ENCODE results near the gene CASK. TPM values are rescaled to one million over a fixed set of nuclear protein-coding genes. Genes with fewer than 3 reads are reported as not detected.

CASK gene
- total and polyA plus RNA-seq, 9 of the 15 experiments (the other 6 are each of a cell fraction or from before 2014, with no cell fraction given): 1.3 to 7.4 (median 5.2) TPM

GRCh38 chrX:41796577-41796976 lies 126.8 kb downstream of the CASK start (continued):
- no peak for TF ChIP-seq IRF2 (CRISPR knock-in tag; IDR thresholded peaks at IDR 0.05)

GRCh38 chrX:41796046-41796445 lies 127.3 kb downstream of the CASK start:
- Histone ChIP-seq H3K9me1 (ENCODE audit: control insufficient read depth, insufficient read depth, low read length) (no peaks in the 10 kb centered on the region), H3K9me3 (replicated peaks; ENCODE audit: control insufficient read depth, insufficient read depth, low read depth, low read length) (no peaks in the 10 kb centered on the region), H4K20me1 (replicated peaks; ENCODE audit: control insufficient read depth, insufficient read depth, low read length) (no peaks in the 10 kb centered on the region), H2AFZ (ENCODE audit: low read depth, low read length) (no peak overlapping the region), H3K79me2 (ENCODE audit: control insufficient read depth, insufficient read depth, low read length) (no peaks in the 10 kb centered on the region), H3K27me3 (ENCODE audit: control insufficient read depth in 2 of 2, insufficient read depth in 2 of 2, low read length in 2 of 2) (no peaks in the 10 kb centered on the region), H3K9ac (ENCODE audit: insufficient read depth in 1 of 2, low read depth in 2 of 2, low read length in 2 of 2) (no peak overlapping the region), H3K36me3 (ENCODE audit: control insufficient read depth, insufficient read depth, low read length) (no peaks in the 10 kb centered on the region), H3K4me2 (ENCODE audit: insufficient read depth, low read length) (no peak overlapping the region), H3K27ac (ENCODE audit: extremely low read depth, low read depth, low read length) (no peak overlapping the region), H3K4me1 (replicated peaks in 1 of 2; ENCODE audit: control insufficient read depth in 2 of 2, insufficient read depth in 2 of 2, low read length in 2 of 2) (no peaks in the 10 kb centered on the region), H3K4me3 (no peak overlapping the region)
- intact Hi-C loops (cut with micrococcal nuclease): no loop called here
- ChIA-PET CTCF (ENCODE audit: low intra/inter-chr PET ratio) (no interaction called here), POLR2A (no interaction called here)
- WGBS (ENCODE audit: insufficient coverage, low coverage, missing lambda C conversion rate): 0% methylated on average over 1 of the region's 1 CpG
- FAIRE-seq: no peak
- no peak for DNase-seq (ENCODE audit: extremely low read depth in 1 of 4, low spot score in 3 of 4)
- BruUV-seq (replicated peaks): no TSS peak
- no peak for ATAC-seq
- in situ Hi-C loops (cut with MboI): loop anchor here (25.0 kb wide), 1 partner anchor 1766 kb away; no protein-coding TSS in a partner anchor
- TF ChIP-seq ZBTB43 (CRISPR knock-in tag; IDR thresholded peaks at IDR 0.05) (no peak), ZKSCAN1 (IDR thresholded peaks at IDR 0.05; ENCODE audit: low read depth, low read length) (no peak), NONO (IDR thresholded peaks at IDR 0.05; ENCODE audit: low read depth in 2 of 2, low read length in 1 of 2) (no peak), TAF1 (IDR thresholded peaks at IDR 0.05; ENCODE audit: control insufficient read depth, extremely low read depth, insufficient read depth, low read length, severe bottlenecking) (no peak), NFRKB (IDR thresholded peaks at IDR 0.05; ENCODE audit: low read depth) (no peak), ZNF511 (CRISPR knock-in tag; IDR thresholded peaks at IDR 0.05) (no peak), ZNF561 (CRISPR knock-in tag; conservative IDR thresholded peaks at IDR 0.05) (no peak), SIRT6 (IDR thresholded peaks at IDR 0.05; ENCODE audit: low read depth, low read length) (no peak), SRSF7 (optimal IDR thresholded peaks at IDR 0.05; ENCODE audit: low read depth, low read length) (no peak), ZBTB8A (IDR thresholded peaks at IDR 0.05; ENCODE audit: partially characterized antibody) (no peak), CBFA2T3 (IDR thresholded peaks at IDR 0.05) (no peak), ZNF699 (CRISPR knock-in tag; IDR thresholded peaks at IDR 0.05; ENCODE audit: insufficient replicate concordance) (no peak), HDAC1 (IDR thresholded peaks at IDR 0.05) (no peak), BCL6 (CRISPR knock-in tag; IDR thresholded peaks at IDR 0.05) (no peak), HNRNPLL (IDR thresholded peaks at IDR 0.05; ENCODE audit: low read depth, low read length, poor library complexity, severe bottlenecking) (no peak), HMBOX1 (IDR thresholded peaks at IDR 0.05) (no peak), ZNF655 (CRISPR knock-in tag; IDR thresholded peaks at IDR 0.05) (no peak)
